Activated CD4-positive, alpha-beta T cell treated with anti-CD3 and anti-CD28 coated beads, Interleukin-2, Interleukin-6, amounts not matched to agents 100 ng/mL and 50 ng/mL, durations not matched to agents 16 hours and 8 hours (primary cell): ENCODE measurements around the gene RBM44.

ENCODE experiments used
- DNase-seq: peaks from one replicate; pipeline ENCODE4 v3.0.0-alpha.2; 2020

Gene RBM44

DNA sequence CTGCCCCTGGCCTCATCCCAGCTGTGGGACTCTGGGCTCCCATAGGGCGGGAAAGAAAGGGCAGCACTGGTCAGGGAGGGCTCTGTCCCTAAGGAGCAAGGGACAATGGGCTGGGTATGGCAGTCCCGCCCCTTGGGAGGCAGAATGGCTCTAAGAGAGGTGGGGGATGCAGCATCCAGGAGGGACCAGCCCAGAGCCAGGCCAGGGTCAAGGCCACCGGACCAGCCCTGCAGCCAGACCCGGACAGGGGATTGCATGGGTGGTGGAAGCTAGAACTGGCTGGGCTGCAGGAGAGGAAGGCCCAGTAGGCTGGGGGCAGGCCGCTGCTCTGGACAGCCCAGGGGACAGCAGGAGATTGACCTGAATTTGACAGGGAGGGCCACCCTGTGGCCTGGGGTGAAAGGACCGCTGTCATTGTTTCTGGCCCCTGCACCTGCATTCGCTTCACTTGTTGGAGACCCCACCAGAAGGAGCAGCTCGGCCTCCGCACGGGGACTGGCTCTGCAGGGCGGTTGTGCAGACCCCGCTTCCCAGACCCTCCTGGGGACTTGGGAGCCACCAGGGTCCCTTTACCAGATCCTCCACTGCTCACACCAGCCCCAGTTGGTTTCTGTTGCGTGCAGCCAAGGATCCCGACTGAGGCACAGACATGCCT is 75.4 kb downstream of the RBM44 start:
- DNase-seq: no peak

DNA sequence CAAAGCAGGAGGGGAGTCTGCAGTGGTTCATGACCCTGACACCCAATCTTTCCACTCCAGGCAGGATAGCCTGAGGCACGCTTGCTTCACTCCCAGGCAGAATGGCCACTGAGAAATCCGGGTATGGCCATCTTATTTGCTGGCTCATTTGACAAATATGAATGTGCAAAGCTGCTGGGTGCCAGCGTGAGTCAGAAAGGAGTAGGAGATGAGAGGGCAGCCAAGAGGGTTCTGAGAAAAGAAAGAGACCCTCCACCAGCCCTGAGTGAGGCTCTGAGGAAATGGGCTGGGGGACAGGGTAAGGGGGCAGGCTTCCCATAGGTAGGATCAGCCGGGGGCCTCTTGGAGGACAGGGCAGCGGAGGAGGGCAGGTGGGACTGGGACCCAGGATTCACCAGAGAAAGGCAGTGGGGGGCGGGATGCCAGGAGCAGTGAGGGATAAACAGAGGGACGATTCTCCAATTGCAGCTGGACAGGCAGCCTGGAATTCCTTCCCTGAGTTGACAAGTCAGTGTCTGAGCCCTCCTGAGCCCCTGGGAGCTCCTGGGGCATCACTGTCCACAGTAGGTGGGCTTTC is 76.1 kb downstream of the RBM44 start:
- no peak for DNase-seq

- DNase-seq: no peak
Observed at GRCh38 chr2:237875256-237876060, 76.9 kb downstream of the RBM44 start.

DNA sequence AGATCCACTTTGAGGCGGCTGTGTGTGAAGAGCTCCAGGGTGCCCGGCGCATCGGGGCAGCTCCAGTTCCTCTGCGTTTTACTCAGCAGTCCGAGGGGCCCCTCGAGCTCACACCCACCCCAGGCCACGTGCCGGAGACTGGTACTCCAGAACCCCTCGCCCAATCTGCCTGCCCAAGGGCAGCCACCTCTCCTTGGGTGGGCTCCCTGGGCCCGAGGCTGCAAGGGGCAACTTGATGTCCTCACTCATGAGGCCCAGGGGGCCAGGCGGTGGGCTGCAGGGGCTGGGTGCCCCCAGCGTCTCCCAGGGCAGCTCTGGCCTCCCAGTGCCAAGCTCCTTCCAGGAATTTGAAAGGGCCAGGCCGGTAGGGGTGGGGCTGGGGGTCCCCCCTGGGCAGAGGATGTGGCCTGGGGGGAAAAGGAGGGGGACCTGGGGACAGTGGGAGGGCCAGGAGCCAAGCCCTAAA is 77.5 kb downstream of the RBM44 start:
- no peak for DNase-seq

GRCh38 chr2:237876532-237876931 is 78.0 kb downstream of the RBM44 start:
- no peak for DNase-seq

DNA sequence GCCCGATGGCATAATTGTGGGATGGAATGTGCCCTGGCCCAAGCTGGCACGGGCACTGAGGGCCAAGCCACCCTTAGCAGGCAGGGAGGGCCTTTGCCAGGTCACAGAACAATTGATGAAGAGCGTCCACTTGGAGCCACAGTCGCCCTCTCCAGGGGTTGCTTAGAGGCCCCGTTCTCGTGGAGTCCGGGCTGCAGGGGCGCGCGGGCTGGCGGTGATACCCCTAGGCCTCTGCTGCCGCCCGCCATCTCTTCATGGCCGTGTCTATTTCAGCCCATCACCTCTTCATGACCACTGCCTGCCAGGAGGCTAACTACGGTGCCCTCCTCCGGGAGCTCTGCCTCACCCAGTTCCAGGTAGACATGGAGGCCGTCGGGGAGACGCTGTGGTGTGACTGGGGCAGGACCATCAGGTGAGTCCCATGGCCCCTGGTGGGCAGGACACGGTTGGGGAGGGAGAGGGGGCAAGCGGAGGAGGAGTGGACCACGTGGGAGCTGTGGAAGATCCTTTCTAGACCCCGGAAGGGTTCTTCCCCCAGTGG is 78.4 kb downstream of the RBM44 start:
- no peak for DNase-seq

DNA sequence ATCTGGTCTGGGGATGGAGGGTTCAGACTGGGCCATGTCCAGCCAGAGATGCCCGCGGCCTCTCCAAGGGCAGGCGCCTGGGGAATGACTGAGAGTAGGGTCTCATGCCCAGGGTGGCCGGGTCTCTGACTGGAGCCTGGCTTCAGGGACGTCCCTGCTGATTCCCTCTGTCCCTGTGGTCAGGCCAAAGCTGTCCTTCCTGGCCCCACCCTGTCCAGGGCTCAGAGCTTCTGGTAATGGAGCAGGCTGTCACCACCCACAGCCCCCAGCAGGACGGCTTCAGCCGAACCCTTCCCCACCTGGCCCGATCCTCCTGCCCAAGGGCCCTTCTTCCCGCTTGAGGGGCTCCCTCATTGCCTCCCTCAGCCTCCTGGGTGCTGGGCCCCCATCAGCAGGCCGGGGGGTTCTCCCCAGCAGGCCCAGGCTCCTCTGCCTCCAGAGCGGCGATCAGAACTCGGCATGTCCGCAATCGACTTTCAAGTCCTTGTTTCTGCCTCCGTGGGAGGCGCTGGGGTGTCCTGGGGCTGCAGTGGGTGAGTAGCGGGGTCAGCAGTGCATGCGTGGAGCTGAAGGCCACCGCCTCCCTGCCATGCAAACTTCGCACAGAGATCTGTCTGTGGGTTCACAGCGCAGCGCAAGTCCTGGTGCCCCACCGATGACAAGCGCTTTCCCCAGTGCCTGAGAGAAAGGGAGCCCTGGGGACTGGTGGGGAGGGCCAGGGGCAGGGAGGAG is 79.2 kb downstream of the RBM44 start:
- DNase-seq: no peak

- no peak for DNase-seq
Observed at GRCh38 chr2:237878321-237879057, 79.9 kb downstream of the RBM44 start.

- DNase-seq: no peak
Observed at GRCh38 chr2:237879058-237879430, 80.5 kb downstream of the RBM44 start.

DNA sequence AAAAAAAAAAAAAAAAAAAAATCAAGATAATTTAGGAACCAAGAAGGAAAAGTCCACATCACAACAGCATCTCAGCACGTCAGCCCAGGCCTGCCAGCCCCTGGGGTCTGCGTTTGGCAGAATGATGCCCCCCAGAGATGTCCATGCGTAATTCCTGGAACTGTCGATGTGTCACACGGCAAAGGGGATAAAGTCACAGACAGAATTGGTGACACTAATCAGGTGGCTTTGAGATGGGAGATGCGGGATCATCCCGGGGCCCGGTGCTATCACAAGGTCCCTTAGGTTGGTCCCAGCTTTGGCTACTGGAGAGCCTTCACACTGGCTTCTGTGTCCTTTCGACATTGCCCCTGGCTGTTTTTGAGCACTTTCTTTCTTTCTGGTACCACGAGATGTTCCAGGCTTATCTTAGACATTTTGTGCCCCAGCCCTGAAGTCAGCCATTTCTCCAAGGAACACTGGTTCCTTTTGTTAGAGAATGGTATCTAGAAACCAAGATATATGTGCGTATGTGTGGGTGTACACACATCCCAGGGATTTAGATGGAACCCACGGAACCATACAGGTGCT is 81.5 kb downstream of the RBM44 start:
- DNase-seq: no peak

- DNase-seq: no peak
Observed at GRCh38 chr2:237882510-237883481, 84.2 kb downstream of the RBM44 start.

GRCh38 chr2:237883951-237884446 is 85.4 kb downstream of the RBM44 start:
- DNase-seq: no peak

GRCh38 chr2:237884681-237885080 is 86.1 kb downstream of the RBM44 start:
- no peak for DNase-seq

DNA sequence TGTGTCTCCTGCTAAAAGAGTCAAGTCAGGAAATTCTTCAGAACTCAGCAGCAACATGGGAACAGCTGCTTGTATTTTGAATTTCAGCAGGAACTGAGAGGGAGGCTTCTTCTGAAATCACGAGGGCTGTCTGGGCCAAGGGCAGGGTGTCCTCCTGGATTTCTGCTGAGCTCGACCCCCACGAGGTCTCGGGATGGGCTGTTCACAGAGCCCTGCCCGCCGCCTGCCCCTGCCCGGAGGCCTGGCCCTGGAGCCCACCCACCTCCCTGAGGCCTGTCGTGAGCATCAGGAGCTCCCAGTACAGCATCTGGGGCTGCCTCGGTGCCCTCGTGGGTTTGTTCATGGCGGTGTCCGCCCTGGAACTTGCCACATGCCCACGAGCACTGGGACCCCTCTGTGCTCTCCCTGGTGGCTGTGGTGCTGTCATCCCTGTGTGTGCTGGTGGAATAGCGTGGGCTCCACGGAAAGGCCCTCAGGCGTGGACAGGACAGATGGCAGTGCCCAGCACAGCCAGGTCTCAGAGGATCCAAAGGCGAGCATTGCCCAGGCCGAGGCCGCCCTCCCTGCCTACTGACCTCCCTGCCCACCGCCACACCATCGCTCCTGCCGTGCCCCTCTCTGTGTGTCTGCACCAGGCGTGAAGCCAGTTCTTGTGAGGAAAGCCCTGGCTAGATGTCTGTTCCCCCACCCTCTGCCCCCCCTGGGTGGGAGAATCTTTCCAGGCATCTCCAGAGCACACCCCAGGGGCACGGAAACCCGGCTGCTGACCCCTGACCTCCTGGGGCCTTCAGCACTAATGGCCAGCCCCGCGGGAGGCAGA is 86.7 kb downstream of the RBM44 start:
- no peak for DNase-seq

DNA sequence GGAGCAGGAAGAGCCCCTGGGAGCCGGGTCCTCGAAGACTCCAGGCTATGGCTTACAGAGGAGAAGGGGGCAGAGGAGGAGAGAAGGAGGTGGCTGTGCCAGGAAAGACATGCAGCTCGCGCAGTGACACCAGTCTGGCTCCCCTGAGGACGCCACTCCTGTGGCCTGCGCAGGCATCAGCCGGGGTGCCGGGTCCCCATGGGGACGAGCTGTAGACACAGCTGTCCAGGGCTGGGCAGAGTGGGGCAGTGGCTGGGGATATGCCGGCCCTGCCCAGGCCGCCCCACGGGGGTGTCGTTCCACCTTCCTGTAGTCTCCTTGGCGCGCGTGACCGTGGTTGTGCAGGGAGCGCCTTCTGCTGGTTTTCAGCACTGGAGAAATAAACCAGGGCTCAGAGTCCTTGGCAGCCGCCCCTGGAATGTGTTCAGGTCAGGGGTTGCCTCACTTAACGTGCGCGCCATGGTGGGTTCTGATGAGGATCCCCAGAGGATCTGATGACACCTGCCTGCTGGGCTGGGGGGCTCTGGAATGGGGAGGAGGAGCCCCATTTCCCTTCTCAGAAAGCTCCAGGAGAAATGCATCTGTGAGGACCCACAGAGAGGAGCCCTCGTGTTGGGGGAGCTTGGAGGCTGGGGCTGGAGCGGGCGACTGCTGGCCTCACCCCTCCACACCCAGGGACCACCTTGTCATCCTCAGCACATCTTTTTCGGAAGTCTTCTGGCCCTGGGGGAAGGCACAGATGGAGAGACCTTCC is 87.5 kb downstream of the RBM44 start:
- DNase-seq: no peak

GRCh38 chr2:237886685-237887481 is 88.3 kb downstream of the RBM44 start:
- no peak for DNase-seq

DNA sequence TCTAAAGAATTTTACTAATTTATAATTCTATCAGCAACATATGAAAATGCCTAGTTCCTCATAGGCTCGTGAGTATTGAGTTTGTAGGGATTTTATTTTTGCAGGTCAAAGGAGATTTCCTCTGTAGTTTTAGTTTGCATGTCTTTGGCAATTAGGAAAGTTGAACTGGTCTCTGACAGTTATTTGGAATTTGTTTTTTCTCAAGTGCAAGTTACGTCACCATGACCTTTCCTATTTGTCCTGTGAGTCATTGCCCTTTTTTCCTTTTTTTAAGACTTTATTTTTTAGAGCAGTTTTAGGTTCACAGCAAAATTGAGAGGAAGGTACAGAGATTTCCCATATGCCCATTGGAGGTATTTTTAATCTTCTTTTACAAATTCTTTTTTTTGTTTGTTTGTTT is 89.8 kb downstream of the RBM44 start:
- no peak for DNase-seq

GRCh38 chr2:237889016-237889415 is 90.4 kb downstream of the RBM44 start:
- DNase-seq: no peak
